ENCODE measurements around the gene EIF2AK2.
"Not testable (repeated sequence)": the region's sequence is repeated elsewhere in the genome, so short reads cannot be mapped to it uniquely, and the experiment has no call there.

Gene EIF2AK2

GRCh38 chr2:37156857-37157714 is at the start of gene EIF2AK2:
Gene EIF2AK2 (minus strand): TSS chr2:37156980. CDS start chr2:37147806, 9,174 bp downstream.
- DNase-seq (ENCODE audit: low read depth), result peak; percentile 71

DNA sequence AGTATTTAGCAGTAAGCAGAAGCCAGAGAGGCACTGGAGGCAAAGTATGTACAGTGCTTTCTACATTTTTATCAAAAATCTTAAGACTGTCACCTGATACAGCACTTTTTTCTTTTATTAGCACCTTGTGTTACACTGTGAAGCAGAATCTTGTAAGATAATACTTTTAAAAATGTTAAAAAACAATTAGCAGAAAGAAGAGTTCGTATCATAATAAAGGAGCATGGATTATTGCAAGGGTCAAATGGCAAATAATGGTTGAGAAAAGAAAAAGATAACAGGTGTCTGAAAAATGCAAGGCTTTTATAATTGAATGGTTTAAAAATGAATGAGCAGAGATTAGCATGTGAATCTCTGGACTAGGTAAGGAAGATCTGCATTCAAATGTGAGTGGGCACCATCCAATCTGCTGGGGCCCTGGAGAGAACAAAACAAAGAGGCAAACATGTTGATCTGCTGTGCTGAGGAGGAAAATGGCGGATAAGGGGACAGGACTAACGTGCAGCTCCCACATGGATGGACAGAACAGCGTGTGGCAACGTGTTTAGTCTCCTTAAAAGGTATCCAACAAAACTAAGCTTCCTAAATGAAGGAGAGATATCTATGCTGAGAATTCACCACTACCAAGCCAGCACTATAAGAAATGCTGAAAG is 49.0 kb upstream of the EIF2AK2 start:
- DNase-seq (ENCODE audit: low read depth), result no peak

DNA sequence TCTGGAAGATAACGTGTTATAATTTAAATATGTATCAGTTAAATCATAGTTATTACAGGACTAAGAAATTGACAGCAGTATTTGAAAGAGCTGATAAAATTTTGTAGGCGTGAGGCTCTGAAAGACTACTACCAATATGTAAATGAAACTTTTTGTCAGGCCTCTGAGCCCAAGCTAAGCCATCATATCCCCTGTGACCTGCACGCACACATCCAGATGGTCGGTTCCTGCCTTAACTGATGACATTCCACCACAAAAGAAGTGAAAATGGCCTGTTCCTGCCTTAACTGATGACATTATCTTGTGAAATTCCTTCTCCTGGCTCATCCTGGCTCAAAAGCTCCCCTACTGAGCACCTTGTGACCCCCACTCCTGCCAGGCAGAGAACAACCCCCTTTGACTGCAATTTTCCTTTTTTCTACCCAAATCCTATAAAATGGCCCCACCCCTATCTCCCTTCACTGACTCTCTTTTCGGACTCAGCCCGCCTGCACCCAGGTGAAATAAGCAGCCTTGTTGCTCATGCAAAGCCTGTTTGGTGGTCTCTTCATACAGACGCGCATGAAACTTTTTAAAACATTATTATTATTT is 48.4 kb upstream of the EIF2AK2 start:
- not testable (repeated sequence) for DNase-seq (ENCODE audit: low read depth)

GRCh38 chr2:37203708-37204107 is 46.9 kb upstream of the EIF2AK2 start:
- DNase-seq (ENCODE audit: low read depth), result no peak

GRCh38 chr2:37201766-37202165 is 45.0 kb upstream of the EIF2AK2 start:
- no peak for DNase-seq (ENCODE audit: low read depth)

GRCh38 chr2:37201208-37201607 is 44.4 kb upstream of the EIF2AK2 start:
- no peak for DNase-seq (ENCODE audit: low read depth)

- no peak for DNase-seq (ENCODE audit: low read depth)
Measured at GRCh38 chr2:37198681-37199065, 41.9 kb upstream of the EIF2AK2 start.

- peak; percentile 59 for DNase-seq (ENCODE audit: low read depth)
Measured at GRCh38 chr2:37196320-37197195, 39.8 kb upstream of the EIF2AK2 start, which contains the start of gene CEBPZOS. Gene CEBPZOS (plus strand): TSS chr2:37196496. CDS start chr2:37199705, 3,209 bp downstream.

DNA sequence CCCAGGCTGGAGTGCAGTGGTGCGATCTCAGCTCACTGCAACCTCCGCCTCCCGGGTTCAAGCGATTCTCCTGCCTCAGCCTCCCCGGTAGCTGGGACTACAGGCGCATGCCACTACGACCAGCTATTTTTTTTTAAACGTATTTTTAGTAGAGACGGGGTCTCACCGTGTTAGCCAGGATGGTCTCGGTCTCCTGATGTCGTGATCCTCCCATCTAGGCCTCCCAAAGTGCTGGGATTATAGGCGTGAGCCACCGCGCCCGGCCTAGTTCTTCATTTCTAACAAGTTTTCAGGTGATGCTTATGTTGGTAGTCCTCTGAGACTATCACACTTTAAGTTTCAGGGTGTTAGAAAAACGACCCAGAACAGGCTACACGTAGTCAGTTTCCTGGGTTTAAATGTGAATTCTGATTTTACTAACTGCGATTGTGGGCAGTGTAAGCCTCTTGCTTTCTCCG is 39.1 kb upstream of the EIF2AK2 start:
- not testable (repeated sequence) for DNase-seq (ENCODE audit: low read depth)

DNA sequence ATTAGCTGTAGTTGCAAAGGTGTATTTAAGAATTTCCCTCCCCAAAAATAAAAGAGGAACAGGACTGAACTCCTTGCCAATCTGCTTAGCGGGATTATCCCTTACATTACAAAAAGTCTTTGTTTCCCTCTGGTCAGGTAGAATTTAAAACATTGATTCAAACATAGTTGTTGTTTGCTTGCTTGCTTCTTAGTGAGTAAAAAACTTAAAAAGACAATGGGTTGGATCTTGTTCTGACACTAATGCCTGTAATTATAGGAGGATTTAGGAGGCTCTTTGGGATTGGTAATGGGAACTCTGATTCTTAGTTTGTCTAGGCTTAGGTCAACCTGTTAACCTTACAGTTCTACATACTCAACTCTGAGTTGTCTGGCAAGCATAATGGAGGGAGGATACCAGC is 35.8 kb upstream of the EIF2AK2 start:
- DNase-seq (ENCODE audit: low read depth), result no peak

DNA sequence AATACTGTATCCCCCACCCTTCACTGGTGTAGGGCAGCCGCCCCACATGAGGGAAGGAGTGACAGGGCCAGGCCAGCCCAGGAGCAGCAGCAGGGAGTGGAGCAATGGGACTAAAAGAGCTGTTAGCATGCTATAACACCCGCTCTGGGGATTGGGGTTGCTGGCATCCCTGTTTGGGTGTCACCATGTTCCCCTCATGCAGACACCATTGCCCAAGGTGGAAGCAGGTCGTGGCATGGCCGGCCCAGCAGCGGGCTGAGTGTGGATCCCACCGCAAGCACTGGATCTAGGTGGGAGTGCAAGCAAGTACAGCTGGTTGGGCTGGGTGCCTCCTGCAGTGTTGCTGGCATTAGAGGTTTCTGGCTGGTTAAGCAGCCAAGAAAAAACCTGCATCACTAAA is 35.0 kb upstream of the EIF2AK2 start:
- no peak for DNase-seq (ENCODE audit: low read depth)

- no peak for DNase-seq (ENCODE audit: low read depth)
Measured at GRCh38 chr2:37191253-37191652, 34.5 kb upstream of the EIF2AK2 start.

DNA sequence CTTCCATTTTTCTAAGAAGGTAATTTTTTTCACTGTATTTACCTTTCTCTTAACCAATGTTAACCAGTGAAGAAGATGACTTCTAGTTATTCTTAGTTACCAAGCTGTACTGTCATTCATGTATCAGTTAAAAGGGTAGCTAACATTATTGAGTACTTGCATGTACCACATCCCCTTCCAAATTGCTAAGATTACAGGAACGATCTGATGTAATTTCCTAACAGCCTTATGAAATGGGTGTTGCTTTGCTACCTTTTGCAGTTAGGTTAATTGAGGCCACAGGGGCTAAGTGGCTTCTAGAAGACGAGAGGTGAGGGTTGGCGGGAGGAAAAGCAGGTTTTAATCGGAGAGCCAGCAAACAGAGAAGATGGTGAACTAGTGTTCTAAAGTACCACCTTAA is 33.5 kb upstream of the EIF2AK2 start:
- DNase-seq (ENCODE audit: low read depth), result no peak

- DNase-seq (ENCODE audit: low read depth), result peak; percentile 77
Measured at GRCh38 chr2:37189452-37190153, 32.8 kb upstream of the EIF2AK2 start.

GRCh38 chr2:37188570-37188969 is 31.8 kb upstream of the EIF2AK2 start, which contains the start of gene SULT6B1:
Gene SULT6B1 (minus strand): TSS chr2:37188670. CDS start chr2:37188640, 30 bp downstream.
- no peak for DNase-seq (ENCODE audit: low read depth)

DNA sequence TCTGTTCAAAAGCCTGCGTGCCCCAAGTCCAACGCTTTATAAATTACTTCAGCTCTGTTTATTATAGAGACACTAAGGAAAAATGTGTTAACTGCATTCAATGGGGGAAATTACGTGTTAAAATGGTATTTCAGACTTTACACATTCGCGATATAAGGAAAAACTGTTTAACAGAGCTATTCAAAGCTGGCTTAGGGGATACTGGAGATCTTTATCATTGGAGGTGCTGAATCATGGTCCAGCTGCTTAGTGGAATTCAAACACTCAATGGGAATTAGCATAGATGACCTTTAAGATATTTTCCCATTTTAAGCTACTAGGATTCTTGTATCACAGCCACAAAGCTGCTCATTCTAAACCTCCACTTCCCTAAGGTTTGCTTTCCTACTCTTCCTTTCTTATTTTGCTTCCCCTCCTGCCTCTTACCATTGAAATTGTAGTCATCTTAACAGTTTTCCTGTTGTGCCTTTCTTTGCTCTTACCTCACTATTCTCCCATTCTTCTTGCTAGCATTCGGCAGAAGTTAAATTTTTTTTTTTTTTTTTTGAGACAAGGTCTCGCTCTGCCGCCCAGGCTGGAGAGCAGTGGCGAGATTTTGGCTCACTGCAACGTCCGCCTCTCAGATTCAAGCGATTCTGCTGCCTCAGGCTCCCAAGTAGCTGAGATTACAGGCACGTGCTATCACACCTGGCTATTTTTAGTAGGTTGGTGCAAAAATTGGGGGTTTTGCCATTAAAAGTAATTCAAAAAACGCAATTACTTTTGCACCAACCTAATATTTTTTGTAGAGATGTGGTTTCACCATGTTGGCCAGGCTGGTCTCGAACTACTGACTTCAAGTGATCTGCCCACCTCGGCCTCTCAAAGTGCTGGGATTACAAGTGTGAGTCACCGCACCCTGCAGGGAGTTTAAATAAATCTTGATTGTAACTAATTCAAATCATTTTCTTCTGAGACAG is 25.2 kb upstream of the EIF2AK2 start:
- peak; percentile 16 for DNase-seq (ENCODE audit: low read depth)

DNA sequence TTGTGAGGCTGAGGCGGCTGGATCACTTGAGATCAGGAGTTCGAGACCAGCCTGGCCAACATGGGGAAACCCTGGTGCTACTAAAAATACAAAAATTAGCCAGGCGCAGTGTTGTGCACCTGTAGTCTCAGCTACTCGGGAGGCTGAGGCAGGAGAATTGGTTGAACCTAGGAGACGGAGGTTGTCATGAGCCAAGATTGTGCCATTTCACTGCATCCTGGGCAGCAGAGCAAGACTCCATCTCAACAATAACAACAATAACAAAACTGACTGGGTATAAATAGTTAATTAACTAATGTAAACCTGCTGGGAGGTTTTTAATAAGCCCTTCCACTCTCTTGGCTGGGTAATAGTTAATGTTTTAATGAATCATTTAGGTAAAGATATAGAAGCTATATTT is 23.9 kb upstream of the EIF2AK2 start:
- DNase-seq (ENCODE audit: low read depth), result no peak

DNA sequence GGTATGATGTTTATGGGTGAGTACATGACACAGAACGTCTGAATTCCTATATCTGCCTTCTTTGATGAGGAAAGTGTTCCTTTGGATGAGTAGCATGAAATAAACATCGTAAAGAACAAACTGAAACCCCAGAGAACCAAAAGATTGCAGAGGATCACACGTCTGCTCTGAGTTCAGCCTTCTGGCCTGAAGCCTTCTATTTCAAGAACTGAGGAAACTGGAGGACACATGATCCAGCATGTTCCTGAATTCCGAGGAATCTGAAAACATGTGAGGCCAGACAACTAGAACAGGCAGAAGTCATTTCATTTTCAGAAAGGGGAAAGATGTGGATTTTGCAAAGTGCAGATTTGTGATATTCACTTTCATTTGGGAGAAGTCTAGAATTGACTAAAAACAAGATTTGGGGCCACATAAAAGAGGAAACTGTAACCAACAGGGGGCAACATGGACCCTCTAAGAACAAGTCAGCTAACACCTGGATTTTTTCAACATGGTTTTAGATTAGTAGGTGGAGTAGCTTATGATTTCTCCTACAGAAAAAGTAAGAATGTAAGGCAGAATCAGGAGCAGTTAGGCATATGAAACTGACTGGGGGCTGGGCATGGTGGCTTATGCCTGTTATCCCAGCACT is 23.3 kb upstream of the EIF2AK2 start:
- no peak for DNase-seq (ENCODE audit: low read depth)

- DNase-seq (ENCODE audit: low read depth), result no peak
Measured at GRCh38 chr2:37173741-37174140, 17.0 kb upstream of the EIF2AK2 start.

DNA sequence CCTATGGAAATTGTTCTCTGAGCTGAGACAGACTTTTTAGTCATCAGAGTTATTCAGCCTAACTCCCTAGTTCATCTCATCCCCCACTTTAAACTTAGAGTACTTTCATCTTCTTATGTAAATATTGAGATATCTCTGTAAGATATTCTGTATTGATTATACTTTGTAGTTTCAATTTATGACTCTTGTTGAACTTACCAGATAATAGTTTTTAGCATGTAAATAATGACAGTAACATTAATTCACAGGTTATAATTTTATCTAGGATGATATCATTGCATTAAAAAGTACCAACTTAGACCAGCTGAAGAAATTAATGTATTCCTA is 14.8 kb upstream of the EIF2AK2 start:
- DNase-seq (ENCODE audit: low read depth), result no peak
